Measurements from ENCODE around the gene SOD2.

GRCh38 chr6:159714404-159714803 is 21.4 kb upstream of the SOD2 start:
- no peak for TF ChIP-seq CTCF (IDR thresholded peaks at IDR 0.05; ENCODE audit: insufficient read depth, low read depth, low read length)
- TF ChIP-seq EZH2 (IDR thresholded peaks at IDR 0.05; ENCODE audit: insufficient read depth, low read length): no peak

All from astrocyte (in vitro differentiated cells and primary cell).